Stomach (tissue), 4 donors: ENCODE data around the gene IFI27.

Experiments used
- EP300 ChIP-seq: sonication (generic); formaldehyde crosslinking; IDR thresholded peaks from one replicate; pipeline ENCODE4 v1.6.1; 2017; ENCODE audit warnings: antibody characterized with exemption
- POLR2A ChIP-seq, 4 donors: fragments of 450-650 bp; IDR thresholded peaks; one replicate each; pipeline ENCODE4 v1.6.1; 2016; ENCODE audit warnings: antibody characterized with exemption in 4 of 4, control low read depth in 2 of 4, mild to moderate bottlenecking in 1 of 4, moderate library complexity in 1 of 4
- POLR2AphosphoS5 ChIP-seq, 3 donors: sonication (generic); formaldehyde crosslinking; IDR thresholded peaks; one replicate each; pipeline ENCODE4 v1.6.1; 2016; ENCODE audit warnings: antibody characterized with exemption in 3 of 3
- TF ChIP-seq, protein P1 (sequence below), 7 experiments: fragments of 450-650 bp in 4 of 7; fragments of 200-600 bp in 3 of 7; sonication (generic) in 3 of 7; IDR thresholded peaks; one replicate each; pipeline ENCODE4 v1.5.1; 2016 to 2019; ENCODE audit warnings: antibody characterized with exemption in 7 of 7, control low read depth in 2 of 7, mild to moderate bottlenecking in 1 of 7

DNA sequence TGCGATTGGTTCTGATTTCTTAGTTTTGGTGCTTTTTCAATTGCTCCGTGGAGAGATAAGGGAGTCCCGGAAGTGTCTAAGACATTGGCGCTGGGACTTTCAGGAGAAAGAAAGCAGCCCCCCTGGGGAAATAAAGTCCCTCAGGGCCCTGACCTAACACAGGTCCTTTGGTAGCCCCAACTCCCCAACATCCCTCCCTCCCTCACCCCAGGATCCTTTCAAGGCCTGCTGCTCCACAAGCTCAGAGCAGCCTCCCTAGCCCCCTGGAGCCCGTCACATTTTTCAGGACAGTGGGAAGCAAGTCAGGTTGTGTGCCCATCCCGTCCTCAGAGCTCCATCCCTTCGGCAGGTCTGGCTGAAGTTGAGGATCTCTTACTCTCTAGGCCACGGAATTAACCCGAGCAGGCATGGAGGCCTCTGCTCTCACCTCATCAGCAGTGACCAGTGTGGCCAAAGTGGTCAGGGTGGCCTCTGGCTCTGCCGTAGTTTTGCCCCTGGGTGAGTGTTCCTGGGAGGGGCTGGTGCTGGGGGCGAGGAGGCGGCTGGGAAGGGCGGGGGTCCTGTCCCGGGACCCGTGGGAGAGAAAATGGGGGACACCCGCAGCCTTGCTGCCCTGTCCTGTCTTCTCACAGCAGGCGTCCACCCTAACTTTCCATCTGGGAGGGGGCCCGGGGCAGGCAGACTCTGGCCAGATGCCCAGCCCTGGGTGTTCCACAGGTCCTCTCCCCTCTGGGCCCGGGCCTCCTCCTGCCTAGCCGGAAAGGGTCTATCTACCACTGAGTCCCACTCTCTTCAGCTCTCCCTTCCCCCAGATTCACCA is 950 bp downstream of the IFI27 start:
- TF ChIP-seq POLR2AphosphoS5 (IDR thresholded peaks at IDR 0.05) (no peak), POLR2A (IDR thresholded peaks at IDR 0.05) (no peak), EP300 (no peak)
- TF ChIP-seq, protein P1, sequence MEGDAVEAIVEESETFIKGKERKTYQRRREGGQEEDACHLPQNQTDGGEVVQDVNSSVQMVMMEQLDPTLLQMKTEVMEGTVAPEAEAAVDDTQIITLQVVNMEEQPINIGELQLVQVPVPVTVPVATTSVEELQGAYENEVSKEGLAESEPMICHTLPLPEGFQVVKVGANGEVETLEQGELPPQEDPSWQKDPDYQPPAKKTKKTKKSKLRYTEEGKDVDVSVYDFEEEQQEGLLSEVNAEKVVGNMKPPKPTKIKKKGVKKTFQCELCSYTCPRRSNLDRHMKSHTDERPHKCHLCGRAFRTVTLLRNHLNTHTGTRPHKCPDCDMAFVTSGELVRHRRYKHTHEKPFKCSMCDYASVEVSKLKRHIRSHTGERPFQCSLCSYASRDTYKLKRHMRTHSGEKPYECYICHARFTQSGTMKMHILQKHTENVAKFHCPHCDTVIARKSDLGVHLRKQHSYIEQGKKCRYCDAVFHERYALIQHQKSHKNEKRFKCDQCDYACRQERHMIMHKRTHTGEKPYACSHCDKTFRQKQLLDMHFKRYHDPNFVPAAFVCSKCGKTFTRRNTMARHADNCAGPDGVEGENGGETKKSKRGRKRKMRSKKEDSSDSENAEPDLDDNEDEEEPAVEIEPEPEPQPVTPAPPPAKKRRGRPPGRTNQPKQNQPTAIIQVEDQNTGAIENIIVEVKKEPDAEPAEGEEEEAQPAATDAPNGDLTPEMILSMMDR (IDR thresholded peaks at IDR 0.05): no peak
